ENCODE measurements around the gene SELENOF.

SELENOF gene

GRCh38 chr1:86913896-86914600, at the start of gene SELENOF:
Gene SELENOF (minus strand): TSS chr1:86914126. CDS start chr1:86914111, 15 bp downstream.
- peak; percentile 100 for DNase-seq (ENCODE audit: low read depth)

- DNase-seq (ENCODE audit: low read depth) = no peak
Observed at GRCh38 chr1:86960548-86960947, 46.6 kb upstream of the SELENOF start.

- peak; percentile 19 for DNase-seq (ENCODE audit: low read depth)
Observed at GRCh38 chr1:86957221-86957620, 43.3 kb upstream of the SELENOF start.

GRCh38 chr1:86956221-86956620, 42.3 kb upstream of the SELENOF start:
- no peak for DNase-seq (ENCODE audit: low read depth)

- no peak for DNase-seq (ENCODE audit: low read depth)
Observed at GRCh38 chr1:86955678-86956077, 41.8 kb upstream of the SELENOF start.

GRCh38 chr1:86953167-86953566, 39.2 kb upstream of the SELENOF start:
- DNase-seq (ENCODE audit: low read depth) = no peak

GRCh38 chr1:86951430-86951829, 37.5 kb upstream of the SELENOF start:
- DNase-seq (ENCODE audit: low read depth) = no peak

- DNase-seq (ENCODE audit: low read depth) = no peak
Observed at GRCh38 chr1:86950712-86951419, 36.9 kb upstream of the SELENOF start.

- no peak for DNase-seq (ENCODE audit: low read depth)
Observed at GRCh38 chr1:86948212-86948611, 34.3 kb upstream of the SELENOF start.

GRCh38 chr1:86942743-86943142, 28.8 kb upstream of the SELENOF start:
- DNase-seq (ENCODE audit: low read depth) = no peak

GRCh38 chr1:86942042-86942441, 28.1 kb upstream of the SELENOF start:
- DNase-seq (ENCODE audit: low read depth) = no peak

GRCh38 chr1:86940599-86940998, 26.7 kb upstream of the SELENOF start:
- DNase-seq (ENCODE audit: low read depth) = no peak

GRCh38 chr1:86939406-86939805, 25.5 kb upstream of the SELENOF start:
- no peak for DNase-seq (ENCODE audit: low read depth)

GRCh38 chr1:86938855-86939254, 24.9 kb upstream of the SELENOF start:
- no peak for DNase-seq (ENCODE audit: low read depth)

- no peak for DNase-seq (ENCODE audit: low read depth)
Observed at GRCh38 chr1:86938450-86938849, 24.5 kb upstream of the SELENOF start.

GRCh38 chr1:86933562-86934377, 19.8 kb upstream of the SELENOF start:
- DNase-seq (ENCODE audit: low read depth) = peak; percentile 14

GRCh38 chr1:86933051-86933450, 19.1 kb upstream of the SELENOF start:
- no peak for DNase-seq (ENCODE audit: low read depth)

- no peak for DNase-seq (ENCODE audit: low read depth)
Observed at GRCh38 chr1:86928819-86929218, 14.9 kb upstream of the SELENOF start.

- no peak for DNase-seq (ENCODE audit: low read depth)
Observed at GRCh38 chr1:86926883-86927282, 13.0 kb upstream of the SELENOF start.

GRCh38 chr1:86925742-86926141, 11.8 kb upstream of the SELENOF start:
- DNase-seq (ENCODE audit: low read depth) = no peak

- DNase-seq (ENCODE audit: low read depth) = no peak
Observed at GRCh38 chr1:86924324-86924960, 10.5 kb upstream of the SELENOF start.

GRCh38 chr1:86922445-86922844, 8.5 kb upstream of the SELENOF start:
- DNase-seq (ENCODE audit: low read depth) = no peak

Measured in amniotic epithelial cell (primary cell).